ENCODE results near the gene FMN1.

The FMN1 gene

DNA sequence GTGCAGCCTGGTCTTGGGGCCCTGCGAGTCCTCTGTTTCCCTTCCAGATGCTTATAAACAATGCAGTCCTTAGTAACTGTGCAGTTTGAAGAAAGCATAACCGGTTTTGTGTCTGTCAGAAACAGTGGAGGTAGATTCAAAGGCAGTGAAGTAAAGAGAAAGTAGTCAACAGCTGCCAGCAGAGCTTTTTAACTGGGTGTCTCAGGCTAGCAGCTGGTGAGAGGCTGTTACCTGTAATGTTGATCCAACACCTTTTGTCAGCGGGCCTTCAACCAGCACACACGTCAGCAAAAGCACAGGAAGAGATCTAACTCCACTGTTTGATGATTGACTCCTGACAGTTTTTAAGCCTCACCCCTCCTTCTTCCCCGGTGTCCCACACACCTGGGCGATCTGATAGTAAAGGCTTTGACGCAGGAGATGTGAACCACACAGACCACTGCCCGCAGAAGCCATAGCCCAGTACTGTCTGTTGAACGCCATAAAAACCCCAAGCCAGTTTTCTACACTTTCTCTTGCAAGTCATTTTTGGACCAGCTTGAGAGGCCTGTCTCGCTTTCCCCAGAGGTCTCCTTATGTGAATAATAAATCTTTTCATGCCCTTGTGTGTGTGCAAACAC lies 178.0 kb downstream of the FMN1 start:
- DNase-seq (ENCODE audit: low spot score): no peak

DNA sequence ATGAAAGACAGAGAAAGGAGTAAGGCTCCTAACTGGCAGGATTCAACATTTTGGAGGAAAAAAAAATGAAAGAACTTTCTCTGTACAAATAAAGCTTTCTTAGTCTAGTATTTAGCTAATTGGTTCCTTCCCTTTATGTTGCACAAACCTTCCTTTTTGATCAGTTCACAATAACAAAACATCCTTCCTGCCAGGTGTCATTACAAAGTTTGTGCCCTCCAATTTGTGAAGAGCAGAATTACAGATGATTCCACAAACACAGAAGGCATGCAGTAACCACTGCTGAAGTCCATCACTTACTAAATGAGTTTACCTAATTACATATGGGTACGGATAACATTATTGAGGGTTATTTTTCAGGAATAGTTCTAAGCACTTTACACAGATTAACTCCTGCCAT lies 179.9 kb downstream of the FMN1 start:
- DNase-seq (ENCODE audit: low spot score): no peak

DNA sequence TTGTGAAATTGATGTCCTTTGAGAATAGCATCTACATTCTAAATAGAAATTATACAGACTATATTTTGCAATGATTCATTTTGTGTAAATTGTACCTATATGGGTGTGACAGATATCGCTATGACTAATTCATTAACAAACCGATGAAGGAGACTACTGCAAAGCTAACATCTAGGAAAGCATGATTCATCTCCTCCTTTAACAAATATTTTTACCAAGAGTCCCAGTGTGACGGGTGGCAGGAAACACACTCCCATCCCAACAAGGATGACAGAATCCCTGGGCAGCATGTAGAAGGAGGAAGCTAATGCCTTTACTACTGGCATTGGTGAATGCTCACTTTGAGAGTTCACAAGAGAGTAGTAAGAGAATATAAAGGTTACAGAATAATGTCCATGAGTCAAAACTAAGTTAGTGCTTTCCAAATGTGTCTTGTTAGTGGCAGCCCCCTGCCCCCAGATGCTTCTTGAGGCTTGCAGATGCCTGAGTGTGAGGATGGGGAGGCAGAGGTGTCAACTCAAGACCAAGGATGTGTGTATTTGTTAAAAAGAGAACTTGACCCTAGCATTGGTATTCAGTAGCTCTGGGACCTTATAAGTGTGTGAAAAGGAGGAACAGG lies 180.6 kb downstream of the FMN1 start:
- DNase-seq (ENCODE audit: low spot score): peak; percentile 75

DNA sequence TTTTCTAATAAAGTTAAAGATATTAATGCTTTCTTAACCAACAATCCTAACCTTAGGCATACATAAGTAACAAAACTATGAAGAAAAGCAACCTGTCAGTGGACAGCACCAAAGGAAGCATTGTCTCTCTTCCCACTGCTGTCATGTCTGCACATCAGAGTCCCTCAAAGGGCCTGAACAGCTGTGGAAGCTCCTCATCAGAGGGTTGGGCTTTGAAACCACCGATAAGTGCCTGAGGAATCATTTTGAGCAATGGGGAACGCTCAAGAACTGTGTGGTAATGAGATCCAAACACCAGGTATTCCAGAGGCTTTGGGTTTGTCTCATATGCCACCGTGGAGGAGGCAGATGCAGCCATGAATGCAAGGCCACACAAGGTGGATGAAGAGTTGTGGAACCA lies 182.5 kb downstream of the FMN1 start:
- DNase-seq (ENCODE audit: low spot score): no peak

DNA sequence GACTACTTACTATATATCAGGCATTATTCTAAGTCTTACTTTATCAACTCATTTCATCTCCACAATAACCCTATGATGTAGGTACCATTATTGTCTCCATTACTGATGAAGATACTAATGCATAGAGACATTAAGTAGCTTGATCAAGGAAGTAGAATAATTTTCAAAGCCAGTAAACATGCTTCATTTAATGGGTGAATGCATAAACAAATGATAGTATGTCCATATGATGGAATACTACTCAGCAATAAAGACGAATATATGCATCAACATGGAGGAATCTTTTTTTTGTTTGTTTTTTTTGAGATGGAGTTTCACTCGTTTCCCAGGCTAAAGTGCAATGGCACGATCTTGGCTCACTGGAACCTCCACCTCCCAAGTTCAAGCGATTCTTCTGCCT lies 184.9 kb downstream of the FMN1 start:
- no peak for DNase-seq (ENCODE audit: low spot score)

DNA sequence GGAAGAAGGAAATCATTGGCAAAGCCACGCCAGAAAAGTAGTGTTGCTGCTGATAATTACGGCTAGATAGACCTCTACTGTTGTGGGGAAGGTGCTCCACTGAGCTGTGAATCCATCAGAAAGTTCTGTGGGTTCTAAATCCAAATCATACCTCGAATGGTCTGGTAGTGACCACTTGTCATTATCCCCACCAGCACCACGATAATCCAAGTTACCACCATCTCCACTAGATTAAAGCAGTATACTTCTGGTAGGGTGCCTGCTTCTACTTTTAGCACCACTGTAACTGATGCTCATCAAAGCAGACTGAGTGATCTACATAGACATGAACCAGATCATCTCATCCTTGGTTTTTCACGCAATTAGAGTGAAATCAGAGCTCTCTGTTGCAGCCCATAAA lies 185.5 kb downstream of the FMN1 start:
- no peak for DNase-seq (ENCODE audit: low spot score)

DNA sequence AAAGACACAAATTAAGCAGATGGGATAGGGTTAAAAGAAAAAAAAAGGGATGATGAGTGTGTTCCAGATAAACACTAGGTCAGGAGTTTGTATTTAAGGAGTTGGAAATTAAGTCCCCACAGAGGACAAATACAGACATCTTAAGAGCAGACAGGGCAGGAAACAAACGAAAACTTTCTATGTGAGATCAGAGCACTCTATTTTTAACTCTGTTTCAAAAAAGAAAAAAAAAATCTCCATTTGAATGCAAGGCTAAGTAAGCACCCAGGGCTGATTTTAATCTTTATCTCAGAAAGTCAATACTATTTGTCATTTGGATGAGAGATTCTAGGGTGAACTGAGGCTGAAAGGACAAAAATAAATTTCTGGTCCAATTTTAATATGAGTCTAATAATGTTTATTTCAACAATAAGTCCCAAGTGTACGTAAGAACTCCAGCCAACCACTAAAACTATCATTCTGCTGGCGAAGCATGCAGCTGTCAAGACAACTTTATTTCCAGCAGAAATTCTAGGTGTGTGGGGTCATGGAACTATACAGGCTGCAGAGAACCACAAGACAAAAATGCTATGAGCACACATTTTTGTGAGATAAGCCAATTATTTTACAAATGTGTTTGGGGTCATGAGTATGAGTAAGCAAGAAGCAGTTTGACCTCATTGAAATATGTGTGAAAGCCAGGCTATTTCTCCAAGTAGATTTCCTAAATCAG lies 186.1 kb downstream of the FMN1 start:
- DNase-seq (ENCODE audit: low spot score): peak; percentile 49

DNA sequence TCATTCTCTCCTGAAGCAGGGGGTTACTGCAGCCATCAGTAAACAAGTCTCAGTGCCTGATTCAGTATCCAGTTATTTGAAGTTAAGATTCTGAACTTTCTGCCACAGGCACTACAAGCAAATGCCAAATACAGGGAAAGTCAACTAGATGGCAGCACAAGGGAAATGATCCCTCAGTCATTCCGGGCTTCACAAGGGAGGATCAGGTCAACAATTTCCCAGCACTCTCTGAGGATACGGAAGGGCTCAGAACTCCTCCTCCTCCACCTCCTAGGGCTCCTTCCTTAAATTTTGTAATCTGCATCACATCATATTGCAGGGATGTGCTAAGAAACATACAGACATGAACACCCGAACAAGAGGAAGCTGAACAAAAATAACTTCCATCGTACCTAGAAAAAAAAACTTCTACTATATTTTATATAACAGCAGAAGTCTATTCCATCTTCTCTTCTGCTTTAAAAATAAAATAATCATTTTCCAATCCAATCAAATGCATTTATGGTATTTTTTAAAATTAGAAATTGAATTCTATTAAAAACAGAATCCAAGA lies 187.1 kb downstream of the FMN1 start:
- no peak for DNase-seq (ENCODE audit: low spot score)

DNA sequence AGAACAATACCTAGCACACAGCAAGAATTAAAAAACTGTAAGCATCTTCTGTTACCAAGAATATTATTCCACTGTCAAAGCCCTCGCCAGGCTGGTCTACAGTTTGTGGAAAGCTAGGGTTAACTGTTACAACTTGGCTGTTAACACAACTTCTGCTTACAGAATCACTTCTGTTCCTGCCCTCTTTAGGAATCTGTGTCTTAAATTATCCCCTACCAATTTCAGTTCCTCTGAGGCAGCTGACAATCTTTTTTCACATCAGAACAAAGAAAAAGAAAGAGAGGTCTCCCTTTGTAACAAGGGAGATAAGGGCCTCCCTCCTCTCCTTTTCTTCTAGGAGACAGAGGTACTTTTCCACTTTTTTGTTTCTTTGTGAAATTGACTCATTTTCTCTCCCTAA lies 188.9 kb downstream of the FMN1 start:
- DNase-seq (ENCODE audit: low spot score): no peak

DNA sequence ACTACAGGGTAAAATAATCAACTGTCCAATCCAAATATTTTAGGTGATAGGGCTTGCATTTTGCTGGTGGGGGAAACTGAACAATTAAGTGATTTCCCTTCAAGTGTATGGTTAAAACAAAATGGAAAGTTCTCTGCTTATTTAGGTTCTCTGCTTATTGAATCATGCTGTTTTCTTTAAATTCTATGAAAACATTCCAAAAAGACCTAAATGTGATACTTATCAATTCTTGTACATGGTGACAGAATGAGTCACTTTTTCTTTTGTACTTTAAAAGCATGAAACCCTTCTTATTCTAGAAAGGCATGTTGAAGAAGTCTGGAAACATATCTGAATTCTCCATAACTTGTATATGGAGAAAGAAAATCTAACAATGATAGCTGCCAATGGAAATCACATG lies 192.6 kb downstream of the FMN1 start:
- DNase-seq (ENCODE audit: low spot score): no peak

DNA sequence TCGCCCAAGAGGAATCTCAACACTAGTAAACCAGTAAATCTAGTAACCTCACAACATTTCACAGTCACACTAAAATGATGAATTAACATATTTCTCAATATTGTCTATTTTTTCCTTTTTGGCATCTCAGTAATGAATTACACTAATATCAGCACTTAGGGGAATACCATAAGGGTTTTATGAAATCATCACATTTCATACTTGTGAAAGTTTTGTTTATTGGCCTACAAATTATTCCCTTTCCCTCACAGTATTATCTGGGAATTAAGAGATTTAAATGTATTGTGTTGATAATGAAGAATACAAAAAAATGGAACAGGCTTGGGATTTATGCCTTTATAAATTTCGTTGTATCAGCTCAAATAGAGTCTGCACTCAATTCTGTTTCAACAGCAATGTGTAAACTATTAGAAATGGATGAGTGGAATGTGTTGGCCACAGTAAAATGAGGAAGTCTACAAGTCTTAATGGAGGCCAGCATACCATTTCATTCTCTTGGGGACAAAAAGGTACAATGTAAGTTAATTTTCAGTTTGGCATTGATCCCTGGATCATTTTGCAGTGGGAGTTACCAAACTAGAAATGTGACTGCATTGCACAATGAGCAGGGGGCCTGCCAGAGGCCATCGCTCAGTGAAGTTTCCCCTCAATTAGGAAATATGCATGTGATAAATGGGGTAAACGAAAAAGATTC lies 195.4 kb downstream of the FMN1 start:
- DNase-seq (ENCODE audit: low spot score): no peak

DNA sequence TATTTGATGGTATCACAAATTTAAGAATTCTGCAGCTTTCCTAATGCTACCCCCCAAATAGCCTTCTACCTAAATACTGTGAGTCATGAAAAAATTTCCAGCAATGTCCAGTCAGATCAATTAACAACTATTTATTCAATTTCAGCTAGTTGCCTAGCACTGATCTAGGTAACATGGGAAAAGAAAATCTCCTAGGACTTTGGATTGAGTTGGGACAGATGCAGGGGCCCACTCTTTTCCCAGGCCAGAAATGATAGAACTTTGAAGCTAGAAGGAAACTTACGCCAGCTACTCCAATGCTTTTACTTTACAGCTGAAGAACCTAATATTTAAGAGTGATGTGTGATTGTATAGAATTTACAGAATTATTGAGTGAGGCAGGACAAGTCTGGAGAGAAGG lies 196.3 kb downstream of the FMN1 start:
- DNase-seq (ENCODE audit: low spot score): no peak

DNA sequence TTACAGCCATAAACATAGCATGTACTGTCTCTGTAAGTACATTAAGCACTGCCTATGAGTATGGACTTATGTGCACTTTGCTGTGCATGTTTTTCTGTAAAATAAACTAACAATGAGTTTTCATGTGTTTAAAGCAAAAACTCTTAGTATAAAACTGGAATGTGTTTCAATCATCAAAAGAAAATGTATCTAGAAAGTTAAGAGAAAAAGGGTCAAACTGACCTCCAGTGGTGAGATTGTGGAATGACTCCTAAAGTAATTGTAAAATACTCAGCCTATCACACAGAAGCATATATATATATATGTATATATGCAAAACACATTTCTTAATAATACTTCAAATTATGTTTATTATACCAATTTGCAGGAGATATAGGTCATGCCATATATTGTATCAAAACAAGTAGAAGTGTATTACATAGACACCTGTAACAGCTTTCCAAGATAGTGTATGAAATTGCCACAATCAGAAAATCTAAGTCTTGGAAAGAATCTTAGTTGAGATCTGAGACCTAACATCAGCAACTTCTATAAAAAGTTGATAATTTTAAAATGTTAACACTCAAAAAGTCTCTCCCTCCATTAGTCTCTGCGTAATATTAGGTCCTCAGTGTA lies 199.6 kb downstream of the FMN1 start:
- no peak for DNase-seq (ENCODE audit: low spot score)

DNA sequence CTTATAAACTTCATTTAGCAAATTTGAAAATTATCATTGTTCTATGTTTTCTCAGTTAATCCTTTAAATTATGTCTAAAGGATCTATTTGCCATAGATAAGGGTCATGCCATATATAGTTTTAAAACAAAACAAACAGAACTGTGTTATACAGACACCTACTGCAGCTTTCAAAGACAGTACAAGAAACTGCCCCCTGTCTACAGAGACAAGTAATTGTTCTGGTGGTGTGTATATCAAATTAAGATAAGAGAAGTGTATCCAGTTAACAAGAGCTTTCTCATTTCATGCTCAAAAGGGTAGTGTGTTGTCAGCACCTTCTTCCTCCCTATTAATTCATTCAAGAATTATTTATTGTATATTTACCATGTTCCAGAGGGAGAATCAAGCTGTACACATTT lies 201.2 kb downstream of the FMN1 start:
- DNase-seq (ENCODE audit: low spot score): no peak

DNA sequence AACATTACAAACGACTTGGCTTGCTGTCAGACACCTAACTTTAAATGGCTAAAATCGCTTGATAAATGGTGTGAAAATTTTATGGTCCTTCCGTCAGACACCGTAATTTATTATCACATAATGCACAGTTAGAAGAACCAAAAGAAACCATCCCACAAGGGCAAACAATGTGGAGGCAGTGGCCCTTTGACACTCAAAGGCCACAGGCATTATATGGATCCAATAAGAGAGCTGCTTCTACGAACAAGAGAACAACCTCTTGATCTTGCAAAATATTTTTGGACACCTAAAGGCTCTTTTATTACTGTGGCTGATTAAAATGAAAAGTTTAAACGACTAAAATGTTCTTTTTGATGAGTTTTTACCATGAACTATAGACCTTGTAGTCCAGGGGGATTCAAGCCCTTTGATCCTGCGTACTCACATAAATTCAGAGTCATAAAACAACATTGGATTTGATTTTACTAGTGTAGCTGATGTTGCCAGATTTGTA lies 202.8 kb downstream of the FMN1 start:
- DNase-seq (ENCODE audit: low spot score): no peak

DNA sequence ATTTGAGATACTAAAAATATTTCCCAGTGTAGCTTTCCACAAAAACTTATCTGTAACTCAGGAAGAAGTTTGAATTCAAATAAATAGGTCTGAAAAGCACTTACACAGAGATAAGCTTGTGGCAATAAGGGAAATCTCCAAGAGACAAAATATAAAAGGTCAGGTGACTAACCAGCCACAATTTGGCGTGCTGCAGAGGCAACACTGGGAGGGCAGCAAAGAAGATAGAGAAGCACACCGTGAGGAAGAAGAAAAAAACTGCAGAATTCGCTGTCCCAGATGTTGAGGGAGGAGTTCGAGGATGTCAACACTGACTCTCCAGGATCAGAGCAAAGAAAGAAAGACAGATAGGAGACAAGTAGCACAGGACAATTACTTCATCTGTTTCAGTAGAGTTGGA lies 204.4 kb downstream of the FMN1 start:
- no peak for DNase-seq (ENCODE audit: low spot score)

DNA sequence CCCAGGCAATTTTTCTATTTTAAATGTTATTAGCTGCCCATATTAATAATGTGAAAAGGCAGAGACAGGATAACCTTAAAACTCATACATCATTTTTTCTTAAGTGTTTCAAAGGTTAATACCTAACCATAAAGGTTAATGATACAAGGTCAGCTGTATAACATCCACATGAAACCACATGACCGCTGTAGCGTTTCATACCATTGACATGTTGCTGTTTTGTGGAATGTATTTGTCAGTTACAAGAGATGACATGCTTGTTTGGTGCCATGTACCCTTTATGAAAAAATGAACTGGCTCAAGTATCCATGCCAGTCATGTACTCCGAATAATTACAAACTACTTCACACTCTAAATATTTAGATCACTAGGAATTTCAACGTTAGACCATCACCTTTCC lies 207.4 kb downstream of the FMN1 start:
- DNase-seq (ENCODE audit: low spot score): no peak

DNA sequence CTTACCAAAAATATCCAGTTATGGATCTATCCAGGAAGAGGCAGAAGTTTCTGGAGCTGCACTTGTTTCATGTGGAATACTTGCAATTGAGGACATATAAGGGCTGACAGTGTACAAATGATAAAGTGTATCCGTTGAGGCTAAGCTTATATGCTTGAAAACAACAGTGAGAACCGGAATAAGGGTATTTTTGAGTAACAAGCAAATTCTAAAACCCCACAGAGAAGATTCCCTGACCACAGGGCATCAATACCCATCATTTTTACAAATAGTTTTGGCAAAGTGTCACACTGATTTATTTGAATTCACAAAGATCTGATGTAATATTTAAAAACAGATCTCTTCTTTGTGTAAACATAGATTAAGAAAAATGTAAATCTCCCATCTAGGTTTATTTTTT lies 208.4 kb downstream of the FMN1 start:
- DNase-seq (ENCODE audit: low spot score): no peak

DNA sequence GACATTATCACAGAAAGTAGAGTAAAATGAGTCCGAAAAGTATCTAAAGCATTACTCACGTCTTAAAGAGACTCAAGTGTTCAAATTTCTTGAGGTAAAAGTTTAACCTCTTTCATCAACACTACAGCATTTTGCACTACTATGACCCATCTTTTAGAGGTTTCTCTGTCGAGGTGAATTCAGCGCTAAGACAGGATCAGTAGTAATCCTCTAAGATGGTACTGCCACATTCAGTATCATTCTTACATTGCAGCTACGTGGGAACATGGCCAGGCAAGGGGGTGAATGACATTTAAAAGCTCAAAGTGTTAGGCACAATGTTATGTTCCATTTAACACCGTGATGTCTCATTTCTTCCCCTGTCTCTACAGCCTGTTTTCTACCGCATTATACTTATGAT lies 210.8 kb downstream of the FMN1 start:
- no peak for DNase-seq (ENCODE audit: low spot score)

DNA sequence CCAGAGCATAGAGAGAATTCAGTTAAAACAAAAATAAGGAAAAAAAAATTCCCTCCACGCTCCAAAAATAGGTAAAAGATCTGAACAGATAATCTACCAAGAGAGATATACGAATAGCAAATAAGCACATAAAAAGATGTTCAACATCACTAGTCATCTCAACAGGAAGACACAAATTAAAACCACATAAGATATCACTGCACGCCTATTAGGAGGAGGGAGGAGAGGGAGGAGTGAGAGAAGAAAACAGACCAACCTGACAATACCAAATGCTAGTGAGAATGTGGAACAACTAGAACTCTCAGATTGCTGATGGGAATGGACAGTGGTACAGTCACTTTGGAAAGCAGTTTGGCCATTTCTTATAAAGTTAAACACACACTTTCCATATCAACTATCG lies 212.5 kb downstream of the FMN1 start:
- DNase-seq (ENCODE audit: low spot score): no peak

DNA sequence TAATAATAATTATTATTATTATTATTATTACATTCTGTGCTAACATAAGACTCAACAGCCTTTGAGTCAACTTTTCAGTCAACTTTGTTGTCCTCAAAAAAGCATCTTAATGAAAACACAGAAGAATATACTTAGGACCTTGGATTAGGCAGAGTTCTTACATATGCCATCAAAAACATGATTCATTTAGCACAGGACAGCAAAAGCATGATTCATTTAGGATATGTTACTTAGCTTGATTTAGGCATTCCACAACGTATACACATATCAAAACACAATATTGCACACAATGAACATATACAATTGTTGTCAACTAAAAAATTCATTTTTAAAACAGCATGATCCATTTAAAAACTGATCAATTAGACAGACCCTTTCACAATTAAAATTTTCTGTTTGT lies 213.0 kb downstream of the FMN1 start:
- DNase-seq (ENCODE audit: low spot score): no peak

DNA sequence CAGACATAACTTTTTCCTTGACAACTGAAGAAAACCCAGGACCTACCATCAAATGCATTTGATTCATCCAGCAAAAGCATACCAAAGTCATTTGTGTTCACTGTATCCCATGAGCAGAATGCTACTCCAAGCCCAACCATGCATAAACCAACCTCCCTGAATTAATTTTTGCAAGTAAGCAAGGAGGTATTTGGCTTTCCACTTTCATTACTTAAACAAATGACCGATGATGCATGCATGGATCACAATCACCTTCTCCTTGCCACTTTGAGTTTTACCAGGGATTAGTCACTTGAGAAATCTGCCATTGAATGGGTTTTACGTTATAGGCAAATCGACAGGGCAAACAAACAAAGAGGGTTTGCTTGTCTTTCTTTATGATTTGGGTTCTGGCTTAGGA lies 214.8 kb downstream of the FMN1 start:
- peak; percentile 52 for DNase-seq (ENCODE audit: low spot score)

All from AG08396 (cell line).